Suprapubic skin (tissue), 3 donors: Measurements from ENCODE around the gene SH2B3.

Source experiments
- CTCF ChIP-seq, 2 donors: fragments of 200-600 bp in 1 of 2; fragments of 450-650 bp in 1 of 2; sonication (generic) in 1 of 2; IDR thresholded peaks; one replicate each; pipeline ENCODE4 v1.5.1; 2016 to 2019; ENCODE audit warnings: antibody characterized with exemption in 2 of 2, mild to moderate bottlenecking in 1 of 2, moderate library complexity in 1 of 2
- POLR2A ChIP-seq, 2 donors: fragments of 450-650 bp; IDR thresholded peaks; one replicate each; pipeline ENCODE4 v1.6.1; 2017; ENCODE audit warnings: antibody characterized with exemption in 2 of 2, mild to moderate bottlenecking in 2 of 2, moderate library complexity in 2 of 2

- no peak for TF ChIP-seq CTCF (IDR thresholded peaks at IDR 0.05)
- TF ChIP-seq POLR2A (IDR thresholded peaks at IDR 0.05), result no peak
These were observed 17.9 kb upstream of the SH2B3 start for GRCh38 chr12:111387747-111388323.
